ENCODE results near the gene BCDIN3D. TPM values are rescaled to one million over a fixed set of nuclear protein-coding genes. Genes with fewer than 3 reads are reported as not detected.

Gene BCDIN3D
- total RNA-seq, 1 experiment from 2014 or later, result 3.3 TPM

DNA sequence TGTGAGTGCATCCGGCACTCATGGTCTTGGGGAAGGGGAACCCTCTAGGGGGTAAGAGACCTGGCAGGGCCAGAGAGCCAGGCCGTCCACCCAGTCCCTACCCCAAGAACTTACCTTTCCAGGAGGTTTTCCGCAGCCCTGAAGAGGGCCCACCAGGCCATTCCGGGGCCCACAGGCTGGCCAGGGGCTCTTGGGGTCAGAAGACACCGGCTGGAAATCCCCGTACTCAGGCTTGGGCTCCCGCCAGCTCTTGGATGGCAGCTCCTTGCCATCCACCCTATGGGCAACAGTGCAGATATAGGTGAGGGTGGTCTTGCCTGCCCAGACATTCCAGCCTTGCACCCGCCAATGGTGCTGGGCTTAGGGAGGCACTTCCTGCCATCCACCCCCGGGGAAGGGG, 49.3 kb downstream of the BCDIN3D start:
- TF ChIP-seq, protein P1, sequence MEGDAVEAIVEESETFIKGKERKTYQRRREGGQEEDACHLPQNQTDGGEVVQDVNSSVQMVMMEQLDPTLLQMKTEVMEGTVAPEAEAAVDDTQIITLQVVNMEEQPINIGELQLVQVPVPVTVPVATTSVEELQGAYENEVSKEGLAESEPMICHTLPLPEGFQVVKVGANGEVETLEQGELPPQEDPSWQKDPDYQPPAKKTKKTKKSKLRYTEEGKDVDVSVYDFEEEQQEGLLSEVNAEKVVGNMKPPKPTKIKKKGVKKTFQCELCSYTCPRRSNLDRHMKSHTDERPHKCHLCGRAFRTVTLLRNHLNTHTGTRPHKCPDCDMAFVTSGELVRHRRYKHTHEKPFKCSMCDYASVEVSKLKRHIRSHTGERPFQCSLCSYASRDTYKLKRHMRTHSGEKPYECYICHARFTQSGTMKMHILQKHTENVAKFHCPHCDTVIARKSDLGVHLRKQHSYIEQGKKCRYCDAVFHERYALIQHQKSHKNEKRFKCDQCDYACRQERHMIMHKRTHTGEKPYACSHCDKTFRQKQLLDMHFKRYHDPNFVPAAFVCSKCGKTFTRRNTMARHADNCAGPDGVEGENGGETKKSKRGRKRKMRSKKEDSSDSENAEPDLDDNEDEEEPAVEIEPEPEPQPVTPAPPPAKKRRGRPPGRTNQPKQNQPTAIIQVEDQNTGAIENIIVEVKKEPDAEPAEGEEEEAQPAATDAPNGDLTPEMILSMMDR (conservative IDR thresholded peaks at IDR 0.05), result no peak

More for the DNA sequence above, 49.3 kb downstream of the BCDIN3D start:
- no peak overlapping the region for H2BK12ac ChIP-seq (ENCODE audit: insufficient read length, low read depth, low read length)
- H2BK120ac ChIP-seq (ENCODE audit: low read depth, low read length, poor library complexity, severe bottlenecking), result no peak overlapping the region
- H3K4ac ChIP-seq (ENCODE audit: low read depth, low read length), result no peak overlapping the region
- no peaks in the 10 kb centered on the region for H3K9me3 ChIP-seq (ENCODE audit: control insufficient read depth, low read depth, low read length)
- no peak overlapping the region; the same call in 1 of the 2 replicates for H3K14ac ChIP-seq (ENCODE audit: insufficient read depth, low read length)
- WGBS (ENCODE audit: extremely low coverage, insufficient read length, low lambda C conversion rate), result no CpG with 5 or more reads among the region's 9 CpGs
- no peaks in the 10 kb centered on the region for H3K27me3 ChIP-seq (ENCODE audit: insufficient read depth, low read length)
- no peak overlapping the region for H2AFZ ChIP-seq (ENCODE audit: low read length)
- peaks cover 5 to 11% of the 10 kb centered on the region in 2 experiments for H3K4me1 Mint-ChIP-seq
- H2BK5ac ChIP-seq (ENCODE audit: insufficient read length, low read length), result no peak overlapping the region
- no peaks in the 10 kb centered on the region for H4K20me1 ChIP-seq (ENCODE audit: control insufficient read depth, insufficient read depth, insufficient read length)
- no peaks in the 10 kb centered on the region; the same call in 1 of the 2 replicates for H3K4me1 ChIP-seq (ENCODE audit: insufficient read depth, low read length)
- no peaks in the 10 kb centered on the region for H3K27me3 Mint-ChIP-seq (ENCODE audit: low read depth)
- H2BK20ac ChIP-seq (ENCODE audit: low read depth, low read length, poor library complexity, severe bottlenecking), result no peak overlapping the region
- no peaks in the 10 kb centered on the region for H3K79me1 ChIP-seq (ENCODE audit: insufficient read depth, low read depth, low read length, poor library complexity, severe bottlenecking)
- no peak overlapping the region for H2AK5ac ChIP-seq (ENCODE audit: insufficient read length, low read length)
- H3T11ph ChIP-seq (ENCODE audit: low read length), result no peak overlapping the region
- H3K18ac ChIP-seq (ENCODE audit: insufficient read length, low read depth, low read length), result no peak overlapping the region
- no peak overlapping the region for H3K23ac ChIP-seq (ENCODE audit: insufficient read length, low read depth, low read length)
- no peak overlapping the region for H4K8ac ChIP-seq (replicated peaks; ENCODE audit: insufficient read length, low read depth, low read length)
- H3K4me3 Mint-ChIP-seq, result no peak overlapping the region
- H4K5ac ChIP-seq (ENCODE audit: insufficient read length, low read depth, low read length), result no peak overlapping the region
- peaks cover 0 to 13% (median 3%) of the 10 kb centered on the region in 3 experiments; a peak in 5 of 7 replicates for H3K36me3 Mint-ChIP-seq (ENCODE audit: insufficient read depth in 1 of 3, low read depth in 3 of 3)
- no peak overlapping the region for H3K4me2 ChIP-seq (ENCODE audit: insufficient read depth, insufficient read length, low read length)
- no peak for DNase-seq
- H3K9ac ChIP-seq (ENCODE audit: extremely low read depth, insufficient read length, low read length), result no peak overlapping the region
- no peak overlapping the region; a peak in 1 of 7 replicates for H3K27ac Mint-ChIP-seq
- H3K27ac ChIP-seq (ENCODE audit: insufficient read length, low read depth, low read length), result no peak overlapping the region
- no peak overlapping the region for H3K56ac ChIP-seq (ENCODE audit: insufficient read length, low read depth, low read length)
- no peaks in the 10 kb centered on the region for H3K23me2 ChIP-seq (ENCODE audit: insufficient read length, low read depth, low read length, poor library complexity, severe bottlenecking)
- 0 out of 5 replicates have a peak, but pooled peaks cover 0 to 2% of the 10 kb centered on the region in 2 experiments for H3K9me3 Mint-ChIP-seq
- H2BK15ac ChIP-seq (ENCODE audit: low read depth, low read length), result no peak overlapping the region
- H4K91ac ChIP-seq (ENCODE audit: insufficient read length, low read depth, low read length), result no peak overlapping the region
- H3K79me2 ChIP-seq (ENCODE audit: insufficient read depth, low read length), result no peaks in the 10 kb centered on the region
